AG10803 (cell line): ENCODE measurements around the gene BET1L.
"Not testable (repeated sequence)": the region's sequence is repeated elsewhere in the genome, so short reads cannot be mapped to it uniquely, and the experiment has no call there.

ENCODE experiments used
- DNase-seq: peaks from one replicate; pipeline ENCODE4 v3.0.0; 2010; ENCODE audit warnings: low read depth
- H3K4me3 ChIP-seq: 2 replicates; pipeline ENCODE4 v1.5.1; 2011; ENCODE audit warnings: mild to moderate bottlenecking, low read length, control low read depth
- TF ChIP-seq, protein P1 (sequence below): conservative IDR thresholded peaks from 2 replicates; pipeline ENCODE4 v1.5.1; 2011; ENCODE audit warnings: mild to moderate bottlenecking, low read length, control low read depth, inconsistent platforms

BET1L gene

DNA sequence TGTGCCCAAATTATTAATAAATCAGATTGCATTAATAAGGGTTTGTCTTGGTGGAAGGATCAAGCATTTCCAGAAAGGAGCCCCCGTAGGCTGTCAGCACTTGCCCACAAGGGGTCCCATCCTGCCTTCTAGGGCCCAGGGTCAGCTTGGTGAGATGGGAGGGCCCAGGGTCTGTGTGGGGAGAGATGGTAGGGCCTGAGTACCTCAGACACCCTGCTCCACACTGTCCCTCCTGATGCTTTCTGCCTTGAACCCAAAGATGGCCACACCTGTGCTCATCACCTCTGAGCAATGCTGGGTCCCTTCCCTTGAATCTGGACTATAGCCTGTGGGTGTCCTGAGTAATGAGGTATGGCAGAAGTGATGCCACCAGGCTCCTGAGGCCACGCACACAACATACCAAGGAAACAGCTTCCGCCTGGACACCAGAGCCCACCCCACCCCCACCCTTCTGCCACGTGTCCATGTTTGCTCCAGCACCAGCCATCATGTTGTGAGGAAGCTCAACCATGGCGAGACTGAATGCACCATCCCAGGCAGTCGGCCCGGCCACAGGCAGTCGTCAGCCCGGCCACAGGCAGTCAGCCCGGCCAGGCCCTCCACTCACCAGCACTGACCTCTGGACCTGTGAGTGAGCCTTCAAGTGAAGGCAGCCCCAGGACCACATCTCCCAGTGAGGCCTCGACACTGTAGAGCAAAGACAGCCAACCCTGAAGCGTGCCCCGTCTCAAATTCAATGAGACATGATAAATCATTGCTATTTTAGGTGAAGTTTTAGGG lies 6.8 kb downstream of the BET1L start:
- TF ChIP-seq, protein P1, sequence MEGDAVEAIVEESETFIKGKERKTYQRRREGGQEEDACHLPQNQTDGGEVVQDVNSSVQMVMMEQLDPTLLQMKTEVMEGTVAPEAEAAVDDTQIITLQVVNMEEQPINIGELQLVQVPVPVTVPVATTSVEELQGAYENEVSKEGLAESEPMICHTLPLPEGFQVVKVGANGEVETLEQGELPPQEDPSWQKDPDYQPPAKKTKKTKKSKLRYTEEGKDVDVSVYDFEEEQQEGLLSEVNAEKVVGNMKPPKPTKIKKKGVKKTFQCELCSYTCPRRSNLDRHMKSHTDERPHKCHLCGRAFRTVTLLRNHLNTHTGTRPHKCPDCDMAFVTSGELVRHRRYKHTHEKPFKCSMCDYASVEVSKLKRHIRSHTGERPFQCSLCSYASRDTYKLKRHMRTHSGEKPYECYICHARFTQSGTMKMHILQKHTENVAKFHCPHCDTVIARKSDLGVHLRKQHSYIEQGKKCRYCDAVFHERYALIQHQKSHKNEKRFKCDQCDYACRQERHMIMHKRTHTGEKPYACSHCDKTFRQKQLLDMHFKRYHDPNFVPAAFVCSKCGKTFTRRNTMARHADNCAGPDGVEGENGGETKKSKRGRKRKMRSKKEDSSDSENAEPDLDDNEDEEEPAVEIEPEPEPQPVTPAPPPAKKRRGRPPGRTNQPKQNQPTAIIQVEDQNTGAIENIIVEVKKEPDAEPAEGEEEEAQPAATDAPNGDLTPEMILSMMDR = no peak
- no peak overlapping the region for H3K4me3 ChIP-seq
- DNase-seq = no peak

- H3K4me3 ChIP-seq = no peak overlapping the region
- no peak for DNase-seq
- TF ChIP-seq, protein P1 = no peak
Measured at GRCh38 chr11:199782-200181, 7.4 kb downstream of the BET1L start.

DNA sequence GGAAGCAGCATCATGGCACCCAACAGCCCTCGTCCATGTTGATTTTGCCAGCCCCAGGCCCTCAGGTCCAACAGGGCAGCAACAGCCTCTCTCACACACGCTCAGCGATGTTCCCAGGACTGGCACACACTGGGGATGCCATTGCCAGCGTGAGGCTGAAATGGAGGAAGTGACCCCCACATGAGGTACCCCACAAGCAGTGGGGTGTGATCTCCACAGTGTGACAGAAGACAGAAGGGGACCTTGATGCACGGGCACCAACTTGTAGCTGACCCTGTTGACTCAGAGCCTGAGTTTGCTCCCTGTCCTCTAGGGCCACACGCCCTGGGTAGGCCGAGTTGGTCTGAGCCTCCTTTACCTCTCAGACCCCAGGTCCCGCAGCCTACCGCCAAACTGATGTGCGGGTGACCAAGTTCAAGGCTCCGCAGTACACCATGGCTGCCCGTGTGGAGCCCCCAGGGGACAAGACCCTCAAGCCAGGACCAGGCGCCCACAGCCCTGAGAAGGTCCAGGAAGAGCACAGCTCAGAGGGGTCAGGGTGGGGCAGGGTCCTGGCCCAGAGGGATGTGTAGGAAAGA lies 8.1 kb downstream of the BET1L start:
- no peak overlapping the region for H3K4me3 ChIP-seq
- DNase-seq = no peak
- TF ChIP-seq, protein P1 = no peak

- no peak for DNase-seq
- no peak overlapping the region for H3K4me3 ChIP-seq
- TF ChIP-seq, protein P1 = no peak
Measured at GRCh38 chr11:198236-198806, 8.9 kb downstream of the BET1L start.

GRCh38 chr11:197741-198235 lies 9.4 kb downstream of the BET1L start:
- no peak overlapping the region for H3K4me3 ChIP-seq
- no peak for DNase-seq
- TF ChIP-seq, protein P1 = no peak

DNA sequence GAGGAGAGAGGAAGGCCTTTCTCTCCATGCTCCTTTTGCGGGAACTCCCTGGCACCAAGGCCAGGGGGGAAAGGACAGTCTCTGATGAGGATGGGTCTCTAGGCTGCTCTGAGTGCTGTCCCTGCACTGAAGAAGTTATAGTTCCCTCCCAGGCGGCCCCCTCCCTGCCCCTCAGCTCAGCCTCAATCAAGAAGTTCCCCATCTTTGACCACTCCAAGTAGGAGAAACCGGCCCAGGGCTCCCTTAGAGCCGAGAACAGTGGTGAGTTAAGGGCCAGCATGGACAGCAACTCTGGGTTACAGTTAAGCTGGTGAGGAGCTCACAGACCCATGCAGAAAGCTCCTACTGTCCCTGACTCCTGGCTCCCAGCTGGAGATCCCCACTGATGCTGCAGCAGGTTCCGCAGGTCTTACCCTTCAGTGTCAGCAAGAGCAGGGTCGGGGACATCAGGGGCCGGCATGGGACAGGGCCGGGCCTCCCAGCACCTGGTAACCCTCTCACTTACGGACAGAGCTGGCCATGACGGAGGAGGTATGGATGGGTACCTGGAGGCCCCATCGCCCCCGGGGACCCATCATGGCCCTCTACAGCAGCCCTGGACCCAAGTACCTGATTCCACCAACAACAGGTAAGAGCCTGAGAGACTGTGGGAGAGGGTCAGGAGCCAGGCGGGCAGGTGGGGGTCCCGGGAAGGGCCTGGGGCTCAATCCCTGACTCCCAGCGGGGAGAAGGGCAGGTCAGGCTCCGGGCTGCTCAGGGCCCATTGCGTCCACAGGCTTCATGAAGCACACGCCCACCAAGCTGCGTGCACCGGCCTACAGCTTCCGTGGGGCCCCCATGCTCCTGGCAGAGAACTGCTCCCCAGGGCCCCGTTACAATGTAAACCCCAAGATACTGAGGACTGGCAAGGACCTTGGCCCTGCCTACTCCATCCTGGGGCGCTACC lies 10.1 kb downstream of the BET1L start:
- no peak for DNase-seq
- TF ChIP-seq, protein P1 = no peak
- no peak overlapping the region for H3K4me3 ChIP-seq

- not testable (repeated sequence) for H3K4me3 ChIP-seq, DNase-seq
Measured at GRCh38 chr11:193481-193880, 13.7 kb downstream of the BET1L start.

DNA sequence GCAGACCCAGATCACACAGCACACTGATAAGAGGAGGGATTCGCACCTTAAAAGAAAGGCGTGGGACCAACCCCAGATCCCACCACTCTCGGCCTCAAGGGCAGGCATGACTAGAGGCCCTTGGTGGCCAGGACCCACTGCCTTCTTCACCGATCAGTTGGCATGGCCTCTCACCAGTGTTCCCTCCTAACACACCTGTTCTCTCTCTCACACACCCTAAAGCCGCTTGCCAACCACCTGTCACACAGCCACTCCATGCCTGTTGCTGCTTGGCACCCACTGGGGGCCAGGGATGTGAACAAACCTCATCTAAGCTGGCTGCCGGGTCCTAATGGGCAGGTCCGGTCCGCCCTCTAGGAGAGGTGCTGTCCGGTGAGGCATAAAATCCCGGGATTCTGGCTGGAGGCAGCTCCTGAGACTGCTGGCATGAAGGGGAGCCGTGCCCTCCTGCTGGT lies 14.5 kb downstream of the BET1L start, which contains the start of gene SCGB1C1:
TSS of gene SCGB1C1 (plus strand) at position 405 of the 455 bp plus-strand sequence. CDS start at position 427, 22 bp downstream.
- DNase-seq, H3K4me3 ChIP-seq: not testable (repeated sequence)
